Activated T-cell treated with anti-CD3 and anti-CD28 coated beads, Interleukin-2, amount 50 U/mL, for 24 hours (primary cell): Measurements from ENCODE around the gene RAB38.

ENCODE experiments used
- DNase-seq: peaks from one replicate; pipeline ENCODE4 v3.0.0-alpha.2; 2020
- H3K27ac Mint-ChIP-seq: 2 replicates; pipeline ENCODE4 v1.8.0; 2020; ENCODE audit warnings: mild to moderate bottlenecking, mixed read lengths
- H3K27me3 Mint-ChIP-seq: 2 replicates; pipeline ENCODE4 v1.8.0; 2020; ENCODE audit warnings: mixed read lengths
- H3K36me3 Mint-ChIP-seq: 2 replicates; pipeline ENCODE4 v1.8.0; 2020; ENCODE audit warnings: low read depth, mixed read lengths
- H3K4me1 Mint-ChIP-seq: 2 replicates; pipeline ENCODE4 v1.8.0; 2020; ENCODE audit warnings: low read depth, mixed read lengths
- H3K4me3 Mint-ChIP-seq: 2 replicates; pipeline ENCODE4 v1.8.0; 2020; ENCODE audit warnings: mild to moderate bottlenecking, moderate library complexity, mixed read lengths
- H3K9me3 Mint-ChIP-seq: 2 replicates; pipeline ENCODE4 v1.8.0; 2020; ENCODE audit warnings: mixed read lengths

Gene RAB38

GRCh38 chr11:88174709-88175568, at the start of gene RAB38:
RAB38 (minus strand) TSS chr11:88175443; CDS start chr11:88175384, 59 bp downstream.
- Mint-ChIP-seq H3K27ac (peak within 1 kb of the TSS; percentile 88), H3K36me3 (no peaks in the 10 kb centered on the region), H3K4me1 (peaks cover 53% of the 10 kb centered on the region), H3K9me3 (no peaks in the 10 kb centered on the region), H3K27me3 (peaks cover 31% of the 10 kb centered on the region), H3K4me3 (peak within 1 kb of the TSS; percentile 79)
- DNase-seq, result peak; percentile 68

GRCh38 chr11:88213406-88213805, 38.2 kb upstream of the RAB38 start:
- no peak overlapping the region for H3K4me3 Mint-ChIP-seq
- no peaks in the 10 kb centered on the region for H3K27me3 Mint-ChIP-seq
- DNase-seq, result no peak
- no peaks in the 10 kb centered on the region for H3K4me1 Mint-ChIP-seq
- H3K36me3 Mint-ChIP-seq, result no peaks in the 10 kb centered on the region
- no peak overlapping the region for H3K27ac Mint-ChIP-seq
- no peaks in the 10 kb centered on the region for H3K9me3 Mint-ChIP-seq

GRCh38 chr11:88212300-88212699, 37.1 kb upstream of the RAB38 start:
- H3K9me3 Mint-ChIP-seq, result no peaks in the 10 kb centered on the region
- no peaks in the 10 kb centered on the region for H3K27me3 Mint-ChIP-seq
- H3K4me3 Mint-ChIP-seq, result no peak overlapping the region
- no peaks in the 10 kb centered on the region for H3K36me3 Mint-ChIP-seq
- no peak overlapping the region for H3K27ac Mint-ChIP-seq
- H3K4me1 Mint-ChIP-seq, result no peaks in the 10 kb centered on the region
- DNase-seq, result no peak

GRCh38 chr11:88208745-88209144, 33.5 kb upstream of the RAB38 start:
- no peaks in the 10 kb centered on the region for H3K36me3 Mint-ChIP-seq
- H3K27me3 Mint-ChIP-seq, result no peaks in the 10 kb centered on the region
- H3K27ac Mint-ChIP-seq, result no peak overlapping the region
- H3K4me1 Mint-ChIP-seq, result peaks cover 2% of the 10 kb centered on the region
- H3K9me3 Mint-ChIP-seq, result no peaks in the 10 kb centered on the region
- no peak overlapping the region for H3K4me3 Mint-ChIP-seq
- no peak for DNase-seq

- Mint-ChIP-seq H3K27me3 (no peaks in the 10 kb centered on the region), H3K4me1 (peaks cover 2% of the 10 kb centered on the region)
Observed at GRCh38 chr11:88206751-88207150, 31.5 kb upstream of the RAB38 start.

GRCh38 chr11:88204353-88204752, 29.1 kb upstream of the RAB38 start:
- no peaks in the 10 kb centered on the region for H3K9me3 Mint-ChIP-seq
- H3K4me1 Mint-ChIP-seq, result peaks cover 2% of the 10 kb centered on the region
- DNase-seq, result no peak
- H3K27ac Mint-ChIP-seq, result no peak overlapping the region
- H3K36me3 Mint-ChIP-seq, result no peaks in the 10 kb centered on the region
- H3K27me3 Mint-ChIP-seq, result no peaks in the 10 kb centered on the region
- H3K4me3 Mint-ChIP-seq, result no peak overlapping the region

More at GRCh38 chr11:88206751-88207150, 31.5 kb upstream of the RAB38 start:
- Mint-ChIP-seq H3K9me3 (no peaks in the 10 kb centered on the region), H3K27ac (no peak overlapping the region), H3K36me3 (no peaks in the 10 kb centered on the region), H3K4me3 (no peak overlapping the region)
- no peak for DNase-seq

- Mint-ChIP-seq H3K27ac (no peak overlapping the region), H3K36me3 (no peaks in the 10 kb centered on the region)
- DNase-seq, result no peak
Observed at GRCh38 chr11:88203604-88204003, 28.4 kb upstream of the RAB38 start.

GRCh38 chr11:88202498-88202897, 27.3 kb upstream of the RAB38 start:
- DNase-seq, result no peak
- no peaks in the 10 kb centered on the region for H3K36me3 Mint-ChIP-seq
- H3K27ac Mint-ChIP-seq, result no peak overlapping the region
- peaks cover 2% of the 10 kb centered on the region for H3K4me1 Mint-ChIP-seq
- peaks cover 6% of the 10 kb centered on the region for H3K9me3 Mint-ChIP-seq
- H3K4me3 Mint-ChIP-seq, result no peak overlapping the region
- H3K27me3 Mint-ChIP-seq, result no peaks in the 10 kb centered on the region

More at GRCh38 chr11:88203604-88204003, 28.4 kb upstream of the RAB38 start:
- Mint-ChIP-seq H3K4me1 (peaks cover 2% of the 10 kb centered on the region), H3K4me3 (no peak overlapping the region), H3K9me3 (no peaks in the 10 kb centered on the region), H3K27me3 (no peaks in the 10 kb centered on the region)

GRCh38 chr11:88196393-88196792, 21.1 kb upstream of the RAB38 start:
- H3K27ac Mint-ChIP-seq, result no peak overlapping the region
- peaks cover 9% of the 10 kb centered on the region for H3K27me3 Mint-ChIP-seq
- no peak overlapping the region for H3K4me3 Mint-ChIP-seq
- H3K36me3 Mint-ChIP-seq, result no peaks in the 10 kb centered on the region
- peaks cover 25% of the 10 kb centered on the region for H3K9me3 Mint-ChIP-seq
- no peak for DNase-seq
- H3K4me1 Mint-ChIP-seq, result no peaks in the 10 kb centered on the region

GRCh38 chr11:88195908-88196307, 20.7 kb upstream of the RAB38 start:
- Mint-ChIP-seq H3K27ac (no peak overlapping the region), H3K36me3 (no peaks in the 10 kb centered on the region), H3K9me3 (peaks cover 25% of the 10 kb centered on the region)

GRCh38 chr11:88194990-88195389, 19.7 kb upstream of the RAB38 start:
- Mint-ChIP-seq H3K27ac (no peak overlapping the region), H3K27me3 (peaks cover 9% of the 10 kb centered on the region), H3K4me1 (no peaks in the 10 kb centered on the region), H3K36me3 (no peaks in the 10 kb centered on the region), H3K4me3 (no peak overlapping the region), H3K9me3 (peaks cover 25% of the 10 kb centered on the region)
- DNase-seq, result no peak

More at GRCh38 chr11:88195908-88196307, 20.7 kb upstream of the RAB38 start:
- Mint-ChIP-seq H3K4me3 (no peak overlapping the region), H3K27me3 (peaks cover 9% of the 10 kb centered on the region), H3K4me1 (no peaks in the 10 kb centered on the region)
- no peak for DNase-seq

GRCh38 chr11:88193278-88193677, 18.0 kb upstream of the RAB38 start:
- Mint-ChIP-seq H3K36me3 (no peaks in the 10 kb centered on the region), H3K4me1 (no peaks in the 10 kb centered on the region), H3K27ac (no peak overlapping the region), H3K9me3 (peaks cover 25% of the 10 kb centered on the region), H3K4me3 (no peak overlapping the region), H3K27me3 (peaks cover 9% of the 10 kb centered on the region)
- DNase-seq, result no peak

GRCh38 chr11:88188932-88189253, 13.7 kb upstream of the RAB38 start:
- Mint-ChIP-seq H3K27me3 (peaks cover 2% of the 10 kb centered on the region), H3K36me3 (no peaks in the 10 kb centered on the region), H3K4me3 (no peak overlapping the region), H3K27ac (no peak overlapping the region), H3K4me1 (no peaks in the 10 kb centered on the region), H3K9me3 (peaks cover 2% of the 10 kb centered on the region)
- DNase-seq, result no peak

GRCh38 chr11:88188251-88188931, 13.1 kb upstream of the RAB38 start:
- Mint-ChIP-seq H3K4me3 (no peak overlapping the region), H3K27me3 (peaks cover 5% of the 10 kb centered on the region), H3K27ac (no peak overlapping the region), H3K36me3 (no peaks in the 10 kb centered on the region), H3K9me3 (peaks cover 2% of the 10 kb centered on the region), H3K4me1 (no peaks in the 10 kb centered on the region)
- no peak for DNase-seq

GRCh38 chr11:88183233-88183632, 8.0 kb upstream of the RAB38 start:
- no peak for DNase-seq
- H3K9me3 Mint-ChIP-seq, result peaks cover 2% of the 10 kb centered on the region
- no peak overlapping the region for H3K27ac Mint-ChIP-seq
- H3K27me3 Mint-ChIP-seq, result peaks cover 28% of the 10 kb centered on the region
- H3K4me3 Mint-ChIP-seq, result no peak overlapping the region
- H3K4me1 Mint-ChIP-seq, result peaks cover 27% of the 10 kb centered on the region
- no peaks in the 10 kb centered on the region for H3K36me3 Mint-ChIP-seq
